CD4-positive, alpha-beta T cell (primary cell): ENCODE results near the gene OGDH. TPM values are rescaled to one million over a fixed set of nuclear protein-coding genes. Genes with fewer than 3 reads are reported as not detected.

Experiments used
- ATAC-seq: fragments of 200-7000 bp; cut with Tn5 transposase; one replicate; pipeline ENCODE4 v1.10.0; 2022; ENCODE audit warnings: mild to moderate bottlenecking; ENCODE audit not compliant: poor library complexity
- CTCF ChIA-PET: fragments of 350-600 bp; sonication (Branson Sonifier 250); formaldehyde crosslinking; loops from one replicate; lab custom pipeline; 2021; ENCODE audit warnings: antibody characterized with exemption, inconsistent platforms; lab: Charles Lee
- POLR2A ChIA-PET: fragments of 350-600 bp; sonication (Branson Sonifier 250); formaldehyde crosslinking; loops from one replicate; lab custom pipeline; 2021; ENCODE audit warnings: antibody characterized with exemption, inconsistent platforms; lab: Charles Lee
- DNase-seq, 14 experiments: peaks; one replicate each; pipeline ENCODE4 v3.0.0-alpha.2; 2013 to 2020; ENCODE audit warnings: mixed read lengths in 2 of 14
- H3K27ac ChIP-seq, 2 donors: one replicate each; pipeline versions ENCODE4 v1.5.1 to v1.7.0; 2013; ENCODE audit warnings: low read length in 2 of 2, low read depth in 1 of 2, mild to moderate bottlenecking in 1 of 2
- H3K27me3 ChIP-seq, 2 experiments: 1 replicate in 1 of 2; 2 replicates in 1 of 2; pipeline versions ENCODE4 v1.6.1 to v1.7.0; 2013; ENCODE audit warnings: low read length in 2 of 2, control low read depth in 1 of 2, mild to moderate bottlenecking in 1 of 2, moderate library complexity in 1 of 2; ENCODE audit not compliant: insufficient read depth in 2 of 2, control insufficient read depth in 1 of 2
- H3K36me3 ChIP-seq: one replicate; pipeline ENCODE4 v1.6.1; 2013; ENCODE audit warnings: low read length, control low read depth; ENCODE audit not compliant: insufficient read depth
- H3K4me1 ChIP-seq: one replicate; pipeline ENCODE4 v1.6.1; 2013; ENCODE audit warnings: low read length, control low read depth; ENCODE audit not compliant: insufficient read depth
- H3K4me3 ChIP-seq: one replicate; pipeline ENCODE4 v1.5.1; 2013; ENCODE audit warnings: mild to moderate bottlenecking, low read length, moderate library complexity
- H3K9me3 ChIP-seq, 2 experiments: 1 replicate in 1 of 2; 2 replicates in 1 of 2; pipeline versions ENCODE4 v1.6.1 to v1.7.0; 2013; ENCODE audit warnings: low read length in 2 of 2, mild to moderate bottlenecking in 2 of 2, control low read depth in 1 of 2, moderate library complexity in 1 of 2; ENCODE audit not compliant: control insufficient read depth in 1 of 2, insufficient read depth in 1 of 2
- H3K27ac Mint-ChIP-seq: one replicate; pipeline ENCODE4 v1.8.0; 2020; ENCODE audit warnings: mixed read lengths
- H3K27me3 Mint-ChIP-seq: one replicate; pipeline ENCODE4 v1.8.0; 2021; ENCODE audit warnings: mixed read lengths
- H3K36me3 Mint-ChIP-seq: one replicate; pipeline ENCODE4 v1.8.0; 2021; ENCODE audit warnings: low read depth, mixed read lengths
- H3K4me1 Mint-ChIP-seq: one replicate; pipeline ENCODE4 v1.8.0; 2021; ENCODE audit warnings: low read depth, mixed read lengths
- H3K4me3 Mint-ChIP-seq: one replicate; pipeline ENCODE4 v1.8.0; 2020; ENCODE audit warnings: mild to moderate bottlenecking, mixed read lengths
- H3K9me3 Mint-ChIP-seq: one replicate; pipeline ENCODE4 v1.8.0; 2020; ENCODE audit warnings: mixed read lengths
- intact Hi-C, 2 experiments: fragments of 100-400 bp; cut with DNase I in 1 of 2; cut with micrococcal nuclease in 1 of 2; formaldehyde crosslinking; loops; one replicate each; pipeline versions ENCODE4 v1.15.1 to v1.9.0; 2023 to 2025; cut with DNase I, micrococcal nuclease
- total RNA-seq, 174 experiments: library from RNA in 2 of 174; stranded (reverse) in 2 of 174; gene quantifications; one replicate each; pipeline ENCODE4 v1.2.3 and lab custom pipeline; 2021 to 2026
- TF ChIP-seq, protein P1 (sequence below): fragments of 200-600 bp; IDR thresholded peaks from one replicate; pipeline ENCODE4 v1.8.0; 2022; ENCODE audit warnings: antibody characterized with exemption, mild to moderate bottlenecking

Gene OGDH
- total RNA-seq, 2 experiments from 2014 or later, result 39.8 to 43.8 TPM

DNA sequence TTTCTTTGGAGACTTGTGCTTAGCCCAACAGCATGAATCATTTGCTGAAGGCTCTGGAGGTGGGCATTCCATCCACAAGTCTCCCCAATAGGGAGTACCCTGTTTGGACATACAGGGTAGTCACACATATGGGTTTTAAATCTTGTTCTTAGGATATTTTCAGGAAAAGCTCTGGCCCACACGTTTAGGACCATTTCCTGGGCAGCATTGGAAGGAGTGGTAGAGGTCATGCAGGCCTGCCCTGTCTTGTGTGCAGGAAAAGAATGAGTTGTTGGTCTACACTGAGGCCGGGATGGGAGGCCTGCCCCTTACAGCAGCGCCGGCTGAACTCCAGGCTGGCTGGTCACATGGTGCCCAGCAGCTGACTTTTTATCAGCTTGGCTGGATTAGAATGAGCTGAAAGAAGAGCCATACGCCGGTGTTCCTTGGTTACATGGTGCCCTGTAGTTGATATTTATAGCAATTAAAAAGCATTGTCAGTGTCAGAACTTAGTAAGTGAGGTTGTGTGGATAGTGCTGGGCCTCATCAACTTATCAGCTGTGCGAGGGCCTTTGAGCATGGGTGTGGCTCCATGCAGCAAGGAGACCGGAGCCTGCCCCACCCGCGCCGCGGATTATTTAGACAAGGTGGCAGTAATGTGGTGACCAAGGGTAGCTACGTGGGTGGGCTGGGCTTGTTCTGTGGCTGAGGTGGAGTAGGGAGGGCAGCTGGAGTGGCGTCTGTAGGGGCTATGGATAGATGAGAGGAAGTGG is 28.6 kb downstream of the OGDH start:
- ChIA-PET POLR2A (interaction anchor here (0.7 to 13.5 kb wide), 7 partner anchors 11 to 213 kb away, joined by 3 to 229 read pairs (median 4); partner anchors contain the start of genes DDX56, H2AZ2, OGDH and TMED4), CTCF (interaction anchor here (0.7 kb wide), 1 partner anchor 18 kb away, joined by 3 read pairs; no protein-coding TSS in a partner anchor)
- TF ChIP-seq, protein P1, sequence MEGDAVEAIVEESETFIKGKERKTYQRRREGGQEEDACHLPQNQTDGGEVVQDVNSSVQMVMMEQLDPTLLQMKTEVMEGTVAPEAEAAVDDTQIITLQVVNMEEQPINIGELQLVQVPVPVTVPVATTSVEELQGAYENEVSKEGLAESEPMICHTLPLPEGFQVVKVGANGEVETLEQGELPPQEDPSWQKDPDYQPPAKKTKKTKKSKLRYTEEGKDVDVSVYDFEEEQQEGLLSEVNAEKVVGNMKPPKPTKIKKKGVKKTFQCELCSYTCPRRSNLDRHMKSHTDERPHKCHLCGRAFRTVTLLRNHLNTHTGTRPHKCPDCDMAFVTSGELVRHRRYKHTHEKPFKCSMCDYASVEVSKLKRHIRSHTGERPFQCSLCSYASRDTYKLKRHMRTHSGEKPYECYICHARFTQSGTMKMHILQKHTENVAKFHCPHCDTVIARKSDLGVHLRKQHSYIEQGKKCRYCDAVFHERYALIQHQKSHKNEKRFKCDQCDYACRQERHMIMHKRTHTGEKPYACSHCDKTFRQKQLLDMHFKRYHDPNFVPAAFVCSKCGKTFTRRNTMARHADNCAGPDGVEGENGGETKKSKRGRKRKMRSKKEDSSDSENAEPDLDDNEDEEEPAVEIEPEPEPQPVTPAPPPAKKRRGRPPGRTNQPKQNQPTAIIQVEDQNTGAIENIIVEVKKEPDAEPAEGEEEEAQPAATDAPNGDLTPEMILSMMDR, result no peak
- H3K9me3 ChIP-seq, result no peaks in the 10 kb centered on the region
- DNase-seq, result peak in 5 of 14 experiments; percentile 21 to 75 (median 50)
- H3K4me1 ChIP-seq, result peaks cover 100% of the 10 kb centered on the region
- Mint-ChIP-seq H3K4me3 (peak overlapping the region; percentile 32), H3K9me3 (no peaks in the 10 kb centered on the region), H3K36me3 (peaks cover 6% of the 10 kb centered on the region), H3K27me3 (no peaks in the 10 kb centered on the region), H3K4me1 (peaks cover 85% of the 10 kb centered on the region), H3K27ac (peak overlapping the region; percentile 96)
- no peak for ATAC-seq
- no peak overlapping the region for H3K4me3 ChIP-seq
- no peaks in the 10 kb centered on the region for H3K36me3 ChIP-seq
- peak overlapping the region; percentile 87 to 91 for H3K27ac ChIP-seq
- no peaks in the 10 kb centered on the region for H3K27me3 ChIP-seq
- intact Hi-C loops, result loop anchor here in 1 of 2 experiments (5.0 kb wide), 1 partner anchor 162 kb away; the partner anchor contains the start of gene PPIA

DNA sequence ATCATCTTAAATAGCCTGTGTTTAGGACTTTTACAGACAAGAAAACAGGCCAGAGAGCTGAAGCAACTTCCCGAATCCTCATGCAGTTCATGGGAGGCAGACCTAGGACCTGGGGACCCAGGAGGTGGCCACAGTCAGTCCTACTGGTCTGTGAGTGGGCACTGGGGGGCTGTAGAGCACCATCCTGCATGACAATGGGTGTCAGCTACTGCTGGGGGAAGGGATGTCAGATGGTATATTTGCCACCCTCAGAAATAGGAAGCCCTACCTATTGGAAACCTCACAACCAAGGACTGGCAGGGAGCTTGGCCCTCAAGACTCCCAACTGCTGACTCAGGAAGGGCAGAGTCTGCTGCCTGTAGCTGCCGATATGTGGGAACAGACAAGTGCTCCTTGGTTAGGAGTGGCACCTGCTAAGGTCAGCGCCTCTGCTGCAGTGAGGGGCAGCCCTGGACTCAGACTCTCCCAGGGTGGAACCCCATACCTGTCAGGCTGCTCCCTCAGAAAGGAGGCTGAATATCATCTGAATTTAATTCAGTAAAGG is 29.7 kb downstream of the OGDH start:
- Mint-ChIP-seq H3K4me3 (no peak overlapping the region), H3K4me1 (peaks cover 82% of the 10 kb centered on the region), H3K9me3 (no peaks in the 10 kb centered on the region), H3K36me3 (no peaks in the 10 kb centered on the region), H3K27me3 (no peaks in the 10 kb centered on the region), H3K27ac (peak overlapping the region; percentile 96)
- ATAC-seq (no peak), DNase-seq (no peak)
- H3K4me1 ChIP-seq, result peaks cover 100% of the 10 kb centered on the region
- intact Hi-C loops, result no loop called here
- peak overlapping the region; percentile 45 to 90 for H3K27ac ChIP-seq
- H3K27me3 ChIP-seq, result no peaks in the 10 kb centered on the region
- H3K4me3 ChIP-seq, result no peak overlapping the region
- ChIA-PET POLR2A (interaction anchor here (0.7 to 13.5 kb wide), 6 partner anchors 11 to 210 kb away, joined by 3 to 229 read pairs (median 3); partner anchors contain the start of genes DDX56 and OGDH), CTCF (interaction anchor here (1.8 kb wide), 1 partner anchor 12 kb away, joined by 6 read pairs; no protein-coding TSS in a partner anchor)
- no peaks in the 10 kb centered on the region for H3K9me3 ChIP-seq
- TF ChIP-seq, protein P1, result no peak
- H3K36me3 ChIP-seq, result no peaks in the 10 kb centered on the region

DNA sequence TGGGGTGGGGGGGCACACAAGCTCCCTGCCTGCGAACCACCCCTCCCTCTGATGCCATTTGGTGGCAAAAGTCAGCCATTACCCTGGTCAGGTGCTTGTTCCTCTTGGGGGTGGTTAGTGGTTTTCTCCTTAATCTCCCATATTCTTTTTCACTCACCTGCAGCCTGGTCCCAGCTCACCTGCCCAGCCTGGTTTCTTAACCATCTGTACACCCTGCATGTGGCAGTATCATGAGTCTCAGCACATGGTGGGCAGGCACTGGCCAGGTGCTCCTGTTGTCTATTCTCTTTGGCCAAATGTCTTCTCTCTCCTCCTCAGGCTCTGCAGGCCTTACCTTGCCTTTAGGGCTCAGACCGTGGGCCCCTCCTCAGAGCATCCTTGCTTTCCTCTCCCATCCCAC is 30.5 kb downstream of the OGDH start:
- Histone ChIP-seq H3K4me3 (no peak overlapping the region), H3K9me3 (no peaks in the 10 kb centered on the region), H3K4me1 (peaks cover 100% of the 10 kb centered on the region), H3K27ac (peak overlapping the region; percentile 90 to 95), H3K36me3 (peaks cover 3% of the 10 kb centered on the region), H3K27me3 (no peaks in the 10 kb centered on the region)
- ChIA-PET CTCF (interaction anchor here (1.8 kb wide), 1 partner anchor 13 kb away, joined by 6 read pairs; no protein-coding TSS in a partner anchor), POLR2A (interaction anchor here (0.8 to 13.5 kb wide), 4 partner anchors 11 to 30 kb away, joined by 3 to 229 read pairs (median 22); partner anchors contain the start of gene OGDH)
- TF ChIP-seq, protein P1, result no peak
- H3K4me3 Mint-ChIP-seq, result no peak overlapping the region
- peaks cover 80% of the 10 kb centered on the region for H3K4me1 Mint-ChIP-seq
- ATAC-seq (no peak), DNase-seq (no peak)
- no peaks in the 10 kb centered on the region for H3K9me3 Mint-ChIP-seq
- H3K27me3 Mint-ChIP-seq, result no peaks in the 10 kb centered on the region
- intact Hi-C loops, result no loop called here
- peak overlapping the region; percentile 96 for H3K27ac Mint-ChIP-seq
- no peaks in the 10 kb centered on the region for H3K36me3 Mint-ChIP-seq
